Measurements from ENCODE around the gene METTL6.
"Not testable (repeated sequence)": the region's sequence is repeated elsewhere in the genome, so short reads cannot be mapped to it uniquely, and the experiment has no call there.

METTL6 gene, protein sequence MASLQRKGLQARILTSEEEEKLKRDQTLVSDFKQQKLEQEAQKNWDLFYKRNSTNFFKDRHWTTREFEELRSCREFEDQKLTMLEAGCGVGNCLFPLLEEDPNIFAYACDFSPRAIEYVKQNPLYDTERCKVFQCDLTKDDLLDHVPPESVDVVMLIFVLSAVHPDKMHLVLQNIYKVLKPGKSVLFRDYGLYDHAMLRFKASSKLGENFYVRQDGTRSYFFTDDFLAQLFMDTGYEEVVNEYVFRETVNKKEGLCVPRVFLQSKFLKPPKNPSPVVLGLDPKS

DNA sequence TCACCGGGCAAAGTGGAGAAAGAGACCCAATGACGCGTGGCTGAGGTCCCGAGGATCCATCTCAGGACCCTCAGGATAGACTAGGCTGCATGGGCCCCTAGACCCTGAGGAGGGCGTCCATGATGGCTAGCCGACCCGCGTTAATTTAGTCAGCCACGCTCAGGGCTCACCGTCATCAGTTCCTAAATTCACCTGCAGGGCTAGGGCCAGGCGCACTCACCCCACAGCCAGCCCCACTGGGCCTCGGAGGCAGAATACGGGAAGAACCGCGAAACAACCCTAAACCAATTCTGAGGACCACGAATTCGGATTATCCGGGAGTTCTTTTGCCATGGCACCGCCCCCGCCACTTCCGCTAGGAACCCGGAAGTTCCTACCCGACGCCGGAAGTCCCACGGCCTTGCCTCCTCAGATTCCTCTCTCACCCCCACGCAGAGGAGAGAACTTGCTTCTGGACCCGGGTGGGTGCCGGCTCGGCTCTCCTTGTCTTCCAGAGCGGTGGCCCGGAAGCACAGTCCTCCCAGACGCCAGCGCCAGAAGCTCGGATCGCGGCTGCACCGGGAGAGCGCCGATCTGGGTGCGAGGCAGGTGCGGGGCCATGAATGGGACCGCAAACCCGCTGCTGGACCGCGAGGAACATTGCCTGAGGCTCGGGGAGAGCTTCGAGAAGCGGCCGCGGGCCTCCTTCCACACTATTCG lies at the start of gene METTL6, which contains the start of gene EAF1:
Gene METTL6 (minus strand): TSS at position 363 of the 699 bp plus-strand sequence. CDS start 1,033 bp downstream, outside the sequence.
Gene EAF1 (plus strand): TSS at position 417 of the 699 bp plus-strand sequence. CDS start 182 bp downstream, at position 599.
- peak; percentile 82 to 87 for DNase-seq (ENCODE audit: low read depth in 2 of 2)

DNA sequence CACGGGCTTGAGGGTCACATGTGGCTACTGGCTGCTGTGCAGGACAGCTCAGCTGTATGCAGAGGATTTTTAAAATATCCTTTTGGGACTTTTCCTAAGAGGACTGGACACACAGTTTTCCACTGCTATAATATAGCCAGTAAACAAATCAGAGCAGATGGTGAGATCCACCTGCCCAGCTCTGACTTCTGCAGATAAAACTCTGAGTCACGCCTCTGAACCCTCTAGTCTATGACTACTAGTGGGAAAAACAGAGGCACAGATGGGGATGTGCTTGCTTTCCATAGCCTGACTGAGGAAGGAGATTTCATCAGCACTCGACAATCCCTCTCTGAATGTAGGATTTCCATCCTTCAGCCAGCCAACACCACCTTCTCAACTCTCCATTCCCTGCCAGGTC lies 49.0 kb upstream of the METTL6 start:
- no peak for DNase-seq (ENCODE audit: low read depth in 2 of 2)

DNA sequence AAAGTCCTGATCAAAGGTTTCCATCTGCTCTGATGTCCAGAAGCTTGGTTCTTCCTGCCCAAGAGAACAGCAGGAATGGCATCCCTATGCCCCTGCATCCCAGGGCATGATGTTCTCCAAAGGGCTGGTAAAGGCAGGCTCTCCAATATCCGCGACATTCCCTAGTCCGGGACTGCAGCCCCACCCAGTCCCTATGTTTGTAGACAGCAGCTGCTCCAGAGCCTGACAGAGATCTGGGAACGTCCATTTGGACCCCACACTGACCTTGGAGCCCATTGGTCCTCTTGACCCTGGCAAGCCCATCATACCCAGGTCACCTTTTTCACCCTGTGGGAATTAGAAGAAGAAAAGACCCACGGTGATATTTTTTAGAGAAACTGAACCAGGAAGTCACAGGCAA lies 47.8 kb upstream of the METTL6 start:
- no peak for DNase-seq (ENCODE audit: low read depth in 2 of 2)

DNA sequence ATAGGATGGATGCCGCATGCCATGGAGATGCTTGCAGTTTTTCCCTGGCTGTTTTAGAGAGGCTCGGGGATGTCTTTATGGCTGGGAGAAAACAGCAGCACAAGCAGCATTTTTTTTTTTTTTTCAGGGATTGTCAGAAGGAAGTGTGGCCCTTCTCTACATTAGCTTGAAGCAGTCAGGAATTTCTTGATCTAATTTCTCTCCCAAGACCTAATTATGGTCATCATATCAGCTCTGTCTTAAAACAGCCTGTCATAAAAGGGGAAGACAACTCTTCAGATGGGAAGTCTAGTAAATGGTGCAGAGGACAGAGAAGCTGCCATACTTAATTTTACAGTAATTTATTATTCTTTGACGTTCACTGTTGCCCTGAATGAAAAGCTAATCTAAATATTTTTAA lies 44.5 kb upstream of the METTL6 start:
- no peak for DNase-seq (ENCODE audit: low read depth in 2 of 2)

DNA sequence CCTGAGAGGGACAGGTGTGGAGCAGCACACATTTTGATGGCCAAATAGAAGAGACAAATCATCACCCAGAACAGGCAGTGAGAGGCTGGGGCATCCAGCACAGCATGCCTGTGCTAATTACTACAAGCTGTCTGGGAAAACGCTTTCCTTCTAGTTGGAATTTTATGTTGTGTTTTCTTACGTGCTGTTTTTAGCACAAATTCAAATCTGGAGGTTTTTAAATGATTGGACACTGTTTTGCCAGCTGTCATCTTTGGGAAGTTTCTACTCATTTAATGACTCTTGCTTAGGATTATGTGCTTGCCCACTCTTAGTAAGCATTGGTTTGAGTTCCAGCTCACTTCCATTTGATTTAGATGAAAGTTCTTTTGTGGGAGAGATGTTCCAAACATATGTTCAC lies 43.5 kb upstream of the METTL6 start:
- no peak for DNase-seq (ENCODE audit: low read depth in 2 of 2)

DNA sequence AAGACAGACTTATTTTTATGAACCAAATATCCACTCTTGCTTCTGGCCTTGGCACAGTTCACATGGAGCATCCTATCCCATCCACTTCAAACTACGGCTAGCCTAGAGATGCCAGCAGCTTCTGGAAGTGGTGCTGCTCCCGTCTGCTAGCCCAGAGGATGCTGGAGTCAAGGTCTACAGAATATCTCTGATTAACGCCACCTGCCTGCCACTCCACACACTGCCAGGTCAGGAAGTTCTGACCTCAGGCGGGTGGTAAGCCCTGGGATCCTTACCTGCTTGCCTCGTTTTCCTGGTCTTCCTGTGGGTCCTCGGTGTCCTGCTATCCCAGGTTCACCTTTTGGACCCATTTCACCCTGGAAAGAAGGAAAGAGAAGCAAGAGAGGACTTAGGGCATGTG lies 42.9 kb upstream of the METTL6 start:
- no peak for DNase-seq (ENCODE audit: low read depth in 2 of 2)

DNA sequence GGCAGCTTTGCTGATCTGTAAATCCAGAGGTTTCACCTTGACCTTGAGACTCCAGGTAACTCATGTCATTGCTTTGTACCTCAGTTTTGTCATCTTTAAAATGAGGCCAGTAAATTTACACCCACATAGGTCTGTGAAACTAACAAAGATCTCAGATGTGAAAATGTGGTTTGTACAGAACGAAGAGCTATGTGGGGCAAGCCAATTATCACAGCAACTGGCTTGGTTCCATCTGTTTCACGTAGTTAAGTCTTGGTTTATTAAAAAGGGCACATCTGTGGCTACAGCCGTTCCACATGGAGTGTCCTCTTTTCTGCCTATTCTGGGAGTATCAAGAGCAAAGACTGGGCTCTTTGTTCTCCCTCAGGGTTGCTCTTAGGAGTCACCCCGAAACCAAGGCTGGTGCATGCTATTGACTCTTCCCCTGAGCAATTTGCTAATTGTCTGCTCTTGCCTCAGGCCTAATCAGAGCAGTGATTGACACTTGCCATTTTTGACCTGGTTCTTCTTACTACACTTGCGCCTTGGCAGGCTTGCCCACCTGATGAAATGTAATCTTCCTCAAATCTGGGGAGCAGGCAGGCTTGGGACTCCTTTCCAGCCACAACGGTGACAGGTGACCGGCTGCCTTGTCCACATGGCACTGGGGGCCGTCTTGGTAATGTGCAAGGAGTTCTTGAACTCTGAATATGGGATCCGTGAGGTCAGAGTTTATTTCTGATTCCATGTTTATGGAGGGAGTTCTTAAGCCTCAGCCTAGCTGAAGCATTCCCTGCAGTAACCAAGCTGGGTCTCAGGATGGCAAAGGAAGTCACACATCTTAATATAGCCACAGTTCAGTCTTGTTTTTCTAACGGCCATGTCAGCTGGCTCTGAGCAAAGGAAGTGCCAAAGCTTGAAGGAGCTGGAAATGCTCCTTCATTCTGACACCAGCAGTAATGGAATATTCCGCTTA lies 40.2 kb upstream of the METTL6 start:
- DNase-seq (ENCODE audit: low read depth in 2 of 2) = no peak

DNA sequence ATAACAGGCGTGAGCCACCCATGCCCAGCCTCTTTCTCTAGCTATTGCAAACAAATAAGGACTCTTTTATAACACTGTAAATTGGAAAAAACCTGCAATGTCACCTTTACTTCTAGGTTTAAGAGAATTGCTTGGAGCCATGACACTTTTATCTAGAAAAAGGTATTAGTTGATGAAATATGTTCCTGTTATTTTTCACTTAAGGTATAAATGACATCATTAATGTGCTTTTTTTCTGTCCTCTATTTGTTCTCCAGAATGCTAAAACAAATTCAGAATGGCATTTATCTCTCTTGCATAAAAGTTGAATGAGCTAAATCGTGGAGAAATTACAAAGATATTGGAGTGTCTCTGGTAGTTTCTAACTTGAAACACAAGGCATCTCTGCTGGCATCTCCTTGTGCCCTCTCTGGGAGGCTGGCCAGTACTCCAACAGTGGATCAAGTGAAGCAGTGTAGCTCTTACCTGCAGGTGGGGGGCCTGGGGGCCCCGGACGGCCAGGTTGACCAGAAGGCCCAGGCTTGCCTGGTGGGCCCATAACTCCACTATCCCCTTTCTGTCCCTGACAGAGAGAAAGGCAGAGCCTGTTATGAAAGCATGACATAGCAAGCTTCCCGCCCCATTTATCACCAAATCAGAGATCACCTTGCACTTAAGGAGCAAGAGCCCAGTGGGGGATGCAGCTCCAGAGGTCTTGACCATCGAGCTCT lies 38.7 kb upstream of the METTL6 start:
- DNase-seq (ENCODE audit: low read depth in 2 of 2) = no peak

DNA sequence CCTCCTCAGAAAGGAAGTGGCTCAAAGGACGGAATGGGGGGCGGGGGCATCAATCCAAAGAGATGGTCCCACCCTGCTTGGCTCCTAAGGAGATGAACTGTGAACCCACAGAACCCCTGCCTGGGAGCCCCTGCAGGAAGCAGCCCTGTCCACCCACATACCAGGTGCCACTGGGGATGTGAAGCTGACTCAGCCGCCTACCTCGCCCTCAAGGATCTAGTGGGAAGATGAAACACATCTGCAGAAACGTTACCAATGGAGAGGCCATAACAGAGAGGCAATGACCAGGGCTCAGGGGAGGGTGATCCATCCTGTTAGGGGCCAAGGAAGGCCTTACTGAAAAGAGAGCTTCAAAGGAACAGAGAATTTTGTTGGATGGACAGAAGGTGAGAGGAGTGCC lies 35.1 kb upstream of the METTL6 start:
- DNase-seq (ENCODE audit: low read depth in 2 of 2) = no peak

DNA sequence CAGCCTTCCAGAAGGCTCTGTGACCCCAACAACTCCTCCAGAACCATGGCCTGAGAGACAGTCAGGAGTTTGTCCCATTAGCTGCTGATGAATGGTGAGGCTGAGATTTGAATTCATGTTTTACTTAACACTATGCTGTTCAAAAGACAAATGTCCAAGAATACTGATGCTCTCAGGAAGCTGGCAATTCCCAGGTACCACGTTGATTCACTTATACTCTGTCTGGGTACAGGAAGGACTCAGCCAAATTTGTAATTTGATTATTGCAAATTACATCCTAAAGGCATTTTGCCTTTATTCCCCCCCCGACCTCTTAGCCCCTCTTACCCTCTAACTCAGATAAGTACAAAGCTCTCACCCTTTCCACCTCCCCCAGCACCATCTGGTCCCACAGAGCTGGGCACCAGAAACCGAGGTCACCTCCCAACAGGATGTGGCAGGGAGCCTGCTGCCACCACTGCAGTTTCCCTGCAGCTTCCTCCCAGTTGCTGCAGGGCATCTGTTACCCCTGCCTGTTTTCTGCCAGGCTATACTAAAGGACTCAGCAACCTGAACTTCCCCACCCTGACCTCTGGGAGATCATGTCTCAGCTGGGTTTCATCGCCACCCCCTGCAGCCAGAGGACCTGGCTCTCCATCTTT lies 33.7 kb upstream of the METTL6 start:
- DNase-seq (ENCODE audit: low read depth in 2 of 2) = no peak

DNA sequence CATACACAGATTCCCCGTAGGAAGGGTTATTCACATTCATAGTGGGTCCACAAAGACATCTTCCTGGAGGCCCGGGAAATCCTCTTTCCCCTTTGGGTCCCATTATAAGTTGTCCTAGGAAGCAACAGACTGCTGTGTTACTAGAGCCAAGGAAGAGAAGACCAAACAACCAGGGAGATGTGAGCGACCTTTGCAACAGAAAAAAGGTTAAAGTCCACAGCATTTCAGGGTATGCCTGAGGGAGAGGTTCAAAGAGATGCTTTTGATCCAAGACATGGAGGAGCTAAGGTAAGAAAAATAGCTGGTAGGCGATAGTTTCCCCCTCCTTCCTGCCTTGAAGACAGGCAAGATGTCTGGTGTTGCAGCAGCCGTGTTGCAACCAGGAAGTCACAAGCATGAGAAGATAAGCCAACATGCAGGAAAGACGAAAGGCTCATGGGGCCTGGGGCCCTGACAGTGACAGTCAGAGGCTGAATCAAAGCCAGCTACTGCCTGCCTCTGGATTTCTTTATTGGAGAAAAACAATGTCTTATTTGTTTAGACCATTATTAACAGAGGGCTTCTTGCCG lies 31.0 kb upstream of the METTL6 start:
- no peak for DNase-seq (ENCODE audit: low read depth in 2 of 2)

DNA sequence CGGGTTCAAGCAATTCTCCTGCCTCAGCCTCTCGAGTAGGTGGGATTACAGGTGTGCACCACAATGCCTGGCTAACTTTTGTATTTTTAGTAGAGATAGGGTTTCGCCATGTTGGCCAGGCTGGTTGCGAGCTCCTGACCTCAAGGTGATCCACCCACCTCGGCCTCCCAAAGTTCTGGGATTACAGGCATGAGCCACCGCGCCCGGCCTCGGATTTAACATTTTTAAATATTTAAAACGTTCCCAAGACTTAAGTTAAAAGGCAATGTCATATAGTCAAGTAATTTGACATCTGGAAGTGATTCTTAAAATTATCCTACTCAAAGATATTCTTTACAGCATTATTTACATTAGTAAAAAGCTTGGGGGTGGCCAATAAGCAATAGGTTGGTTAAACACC lies 29.6 kb upstream of the METTL6 start:
- DNase-seq (ENCODE audit: low read depth in 2 of 2) = not testable (repeated sequence)

DNA sequence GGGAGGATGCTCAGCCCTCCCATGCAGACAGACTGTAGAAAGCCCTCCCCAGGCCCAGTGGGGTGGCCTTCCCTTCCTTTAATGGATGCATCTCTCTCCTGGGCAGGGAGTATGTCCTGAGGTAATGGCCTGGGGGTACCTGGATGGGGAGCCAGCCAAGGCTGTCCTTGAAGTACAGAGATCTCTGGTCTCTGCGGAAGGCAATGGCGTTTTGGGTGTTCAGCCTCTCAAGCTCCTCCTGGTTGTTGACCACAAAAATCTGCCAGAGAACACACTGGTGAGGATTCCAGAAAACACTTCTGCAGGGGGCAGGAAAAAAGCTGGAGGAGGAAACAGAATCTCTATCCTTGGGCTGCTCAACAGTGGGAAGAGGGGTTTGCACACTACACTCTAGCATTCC lies 29.0 kb upstream of the METTL6 start:
- DNase-seq (ENCODE audit: low read depth in 2 of 2) = no peak

DNA sequence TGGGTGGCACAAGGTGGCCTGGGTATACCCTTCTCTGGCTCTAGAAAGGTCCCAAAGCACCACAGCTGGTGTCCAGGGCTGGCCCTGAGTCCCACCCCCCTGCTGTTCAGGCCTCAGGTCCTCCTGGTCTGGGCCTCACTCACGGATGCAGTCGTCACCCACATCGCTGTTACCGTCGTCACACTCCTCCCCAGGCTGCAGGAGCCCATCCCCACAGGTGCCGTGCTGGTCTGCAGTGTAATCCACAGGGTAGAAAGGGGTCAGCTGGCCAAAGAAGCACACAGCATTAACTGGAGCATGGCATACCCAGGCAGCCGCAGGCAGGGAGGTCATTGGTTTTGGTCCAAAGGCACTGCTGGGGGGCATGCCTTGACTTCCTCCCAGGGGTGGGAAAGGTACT lies 28.4 kb upstream of the METTL6 start:
- no peak for DNase-seq (ENCODE audit: low read depth in 2 of 2)

DNA sequence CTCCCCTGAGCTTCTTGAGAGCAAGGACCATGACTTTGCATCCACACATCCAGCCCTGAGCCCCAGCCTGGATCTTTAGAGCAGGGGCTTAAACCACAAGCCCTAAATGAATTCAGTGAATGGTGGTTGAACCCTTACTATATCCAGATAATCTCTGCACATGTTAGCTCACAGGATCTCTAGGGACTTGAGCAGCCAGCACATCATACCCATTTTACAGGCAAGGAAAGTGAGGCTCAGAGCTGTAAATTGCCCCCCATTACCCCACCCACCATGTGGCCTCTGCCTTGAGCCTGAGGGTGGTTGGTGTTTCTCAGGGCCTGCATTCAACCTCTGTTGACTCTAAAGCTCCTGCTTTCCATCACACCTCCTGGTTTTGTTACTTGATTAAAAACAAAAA lies 27.6 kb upstream of the METTL6 start:
- no peak for DNase-seq (ENCODE audit: low read depth in 2 of 2)

DNA sequence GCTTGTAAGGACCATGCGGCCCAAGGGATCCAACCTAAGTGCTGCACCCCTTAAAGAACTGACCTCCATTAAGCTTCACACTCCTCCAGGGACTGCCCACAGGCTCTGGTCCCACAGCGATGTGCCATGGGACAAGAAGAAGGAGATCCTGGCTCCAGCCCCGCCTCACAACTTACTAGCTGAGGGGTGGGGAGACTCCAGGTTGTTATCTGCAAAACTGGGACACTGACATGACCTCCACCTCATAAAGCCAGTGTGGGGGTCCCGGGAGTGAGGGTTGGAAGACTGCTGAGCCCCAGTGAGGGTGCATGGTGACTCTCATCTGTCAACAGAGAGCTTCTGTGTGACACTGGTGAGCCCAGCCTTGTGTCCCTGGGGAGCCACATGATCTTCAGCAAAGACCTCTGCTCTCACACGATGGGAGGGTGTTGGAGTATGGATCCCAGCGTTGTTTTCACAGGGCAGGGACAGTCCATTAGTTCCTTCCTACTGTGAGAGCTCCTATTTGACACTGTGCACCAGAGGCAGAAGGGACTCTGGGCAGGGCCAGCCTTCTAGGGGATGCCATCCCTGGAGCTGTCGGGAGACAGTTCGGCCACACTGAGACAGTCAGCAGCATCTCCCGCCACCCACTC lies 26.8 kb upstream of the METTL6 start:
- DNase-seq (ENCODE audit: low read depth in 2 of 2) = no peak

DNA sequence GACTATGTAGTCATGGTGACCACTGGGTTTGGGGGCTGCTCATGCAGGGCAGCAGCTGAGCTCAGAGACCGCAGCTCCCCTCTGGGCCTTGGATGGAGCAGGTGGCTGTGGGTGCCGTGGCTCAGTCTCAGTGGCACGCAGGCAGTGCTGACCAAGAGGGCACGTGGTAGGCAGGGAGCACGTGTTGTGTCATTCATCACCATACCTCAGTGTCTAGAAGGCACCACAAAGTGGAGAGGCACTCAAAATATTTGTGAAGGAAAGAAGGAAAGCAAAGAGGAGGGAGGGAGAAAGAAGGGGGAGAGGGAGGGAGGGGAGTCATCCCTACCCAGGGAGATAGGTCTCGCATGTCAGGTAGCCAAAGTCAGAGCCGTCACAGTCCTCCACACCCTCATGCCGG lies 26.2 kb upstream of the METTL6 start:
- DNase-seq (ENCODE audit: low read depth in 2 of 2) = no peak

DNA sequence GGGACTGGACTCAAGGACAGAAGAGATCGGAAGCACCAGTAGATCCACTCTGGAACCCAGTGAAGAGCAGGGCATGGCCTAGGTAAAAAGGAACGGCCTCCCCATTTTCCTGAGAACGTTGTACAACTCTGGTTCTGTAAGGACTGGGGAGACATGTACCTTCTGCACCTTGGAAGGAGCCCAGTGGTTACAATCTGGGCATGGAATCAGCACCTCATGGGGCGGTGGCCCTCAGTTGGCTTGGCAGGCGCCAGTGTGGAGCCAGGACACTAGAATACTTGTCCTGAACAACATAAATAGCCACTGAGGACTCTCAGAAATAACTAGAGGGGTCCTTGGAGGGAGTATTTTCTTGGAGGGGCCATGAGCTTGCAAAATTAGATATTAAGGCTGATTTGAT lies 25.6 kb upstream of the METTL6 start:
- no peak for DNase-seq (ENCODE audit: low read depth in 2 of 2)

DNA sequence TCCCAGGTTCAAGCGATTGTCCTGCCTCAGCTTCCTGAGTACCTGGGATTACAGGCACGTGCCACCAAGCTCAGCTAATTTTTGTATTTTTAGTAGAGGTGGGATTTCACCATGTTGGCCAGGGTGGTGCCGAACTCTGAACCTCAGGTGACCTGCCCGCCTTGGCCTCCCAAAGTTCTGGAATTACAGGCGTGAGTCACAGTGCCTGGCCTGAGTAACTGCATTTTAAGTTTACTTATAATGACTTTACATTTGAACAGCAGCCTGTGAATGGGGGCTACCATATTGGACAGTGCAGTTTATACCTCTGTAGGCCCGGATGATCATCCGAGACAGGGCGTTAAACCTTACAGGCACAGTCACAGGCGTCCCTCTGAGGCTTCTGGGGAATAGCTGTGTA lies 24.8 kb upstream of the METTL6 start:
- DNase-seq (ENCODE audit: low read depth in 2 of 2) = no peak
